NCI-H128 (cell line): ENCODE results near the gene LIG3.
"Not testable (repeated sequence)": the region's sequence is repeated elsewhere in the genome, so short reads cannot be mapped to it uniquely, and the experiment has no call there.

Source experiments
- DNase-seq: peaks from one replicate; lab custom pipeline; 2025; ENCODE audit not compliant: unreplicated experiment; lab: John Stamatoyannopoulos, UW

LIG3 gene

DNA sequence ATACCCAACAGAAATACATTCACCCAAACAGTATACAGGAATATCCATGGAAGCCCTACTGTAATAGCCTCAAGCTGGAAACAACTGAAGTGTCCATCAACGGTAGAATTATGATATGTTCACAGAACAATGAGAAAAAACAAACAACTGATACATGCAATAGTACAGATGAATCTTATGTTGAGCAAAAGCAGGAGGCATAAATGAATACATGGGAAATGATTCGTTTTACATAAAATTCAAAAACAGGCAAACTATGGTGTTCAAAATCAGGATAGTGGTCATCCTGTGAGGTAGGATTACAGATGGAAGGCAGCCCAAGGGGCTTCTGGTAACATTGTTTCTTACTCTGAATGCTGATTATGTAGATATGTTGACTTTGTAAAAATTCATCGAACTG lies 58.1 kb downstream of the LIG3 start:
- DNase-seq: no peak

- DNase-seq: no peak
Measured at GRCh38 chr17:35041390-35041789, 61.1 kb downstream of the LIG3 start.

DNA sequence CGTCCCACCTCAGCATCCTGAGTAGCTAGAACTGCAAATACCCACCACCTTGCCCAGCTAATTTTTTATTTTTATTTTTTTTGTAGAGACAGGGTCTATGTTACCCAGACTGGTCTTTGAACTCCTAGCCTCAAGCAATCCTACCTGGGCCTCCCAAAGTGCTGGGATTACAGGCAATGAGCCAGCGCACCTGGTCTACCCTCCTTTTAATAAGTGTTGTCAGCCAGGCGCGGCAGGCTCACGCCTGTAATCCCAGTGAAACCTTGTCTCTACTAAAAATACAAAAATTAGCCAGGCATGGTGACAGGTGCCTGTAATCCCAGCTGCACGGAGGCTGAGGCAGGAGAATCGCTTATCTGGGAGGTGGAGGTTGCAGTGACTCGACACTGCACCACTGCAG lies 63.9 kb downstream of the LIG3 start:
- DNase-seq: no peak

- not testable (repeated sequence) for DNase-seq
Measured at GRCh38 chr17:35045458-35045979, 65.2 kb downstream of the LIG3 start.

DNA sequence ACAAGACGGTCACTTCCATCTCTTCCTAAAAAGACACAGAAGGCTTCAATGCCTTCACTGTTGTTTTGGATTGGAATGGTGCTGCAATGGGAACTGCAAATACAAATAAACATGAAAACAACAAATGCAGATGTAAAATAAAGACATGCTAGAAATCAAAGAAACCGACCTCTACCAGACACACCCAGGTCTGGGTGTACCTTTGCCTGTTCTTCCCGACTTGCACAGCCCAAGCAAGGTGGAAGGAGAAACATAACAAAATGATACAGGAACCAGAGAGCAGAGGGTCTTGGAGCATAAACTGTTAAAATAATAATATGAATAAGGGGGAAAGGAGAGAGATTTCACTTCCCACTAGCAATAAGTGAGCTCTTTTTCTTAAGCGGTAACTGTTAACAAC lies 65.9 kb downstream of the LIG3 start:
- DNase-seq: no peak

GRCh38 chr17:35046740-35047283 lies 66.5 kb downstream of the LIG3 start:
- no peak for DNase-seq

DNA sequence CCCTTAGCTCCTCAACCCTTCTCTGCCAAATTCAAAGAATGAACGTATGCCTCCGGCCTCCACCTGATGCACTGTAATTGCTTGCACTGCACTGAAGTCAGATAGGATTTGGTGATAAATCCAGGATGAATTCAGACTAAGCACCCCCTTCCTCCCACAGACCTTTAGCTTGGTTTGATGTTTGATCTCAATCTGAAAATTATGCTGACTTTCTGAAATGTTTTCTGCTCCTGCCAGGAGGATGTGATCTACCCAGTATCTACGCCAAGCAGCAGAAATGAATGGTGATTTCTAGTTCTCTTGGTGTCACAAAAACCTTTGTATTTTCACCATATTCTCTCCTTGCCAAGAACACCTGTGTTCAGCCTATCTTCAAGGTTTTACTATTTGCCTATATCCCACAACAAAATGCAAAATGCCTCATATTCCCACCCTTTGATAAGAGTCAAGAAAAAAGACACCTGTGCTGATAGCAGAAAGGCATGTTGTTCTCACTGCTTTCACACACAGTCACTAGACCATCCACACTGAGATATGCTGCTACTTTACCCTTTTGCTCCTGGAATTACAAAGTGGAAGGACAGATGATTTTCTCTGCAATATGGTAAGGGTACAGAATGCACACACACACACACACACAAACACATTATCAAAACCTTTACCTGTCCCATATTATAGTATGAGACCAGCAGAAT lies 68.5 kb downstream of the LIG3 start:
- DNase-seq: no peak

- DNase-seq: no peak
Measured at GRCh38 chr17:35050170-35050569, 69.9 kb downstream of the LIG3 start.

GRCh38 chr17:35051183-35051578 lies 70.9 kb downstream of the LIG3 start:
- DNase-seq: no peak

DNA sequence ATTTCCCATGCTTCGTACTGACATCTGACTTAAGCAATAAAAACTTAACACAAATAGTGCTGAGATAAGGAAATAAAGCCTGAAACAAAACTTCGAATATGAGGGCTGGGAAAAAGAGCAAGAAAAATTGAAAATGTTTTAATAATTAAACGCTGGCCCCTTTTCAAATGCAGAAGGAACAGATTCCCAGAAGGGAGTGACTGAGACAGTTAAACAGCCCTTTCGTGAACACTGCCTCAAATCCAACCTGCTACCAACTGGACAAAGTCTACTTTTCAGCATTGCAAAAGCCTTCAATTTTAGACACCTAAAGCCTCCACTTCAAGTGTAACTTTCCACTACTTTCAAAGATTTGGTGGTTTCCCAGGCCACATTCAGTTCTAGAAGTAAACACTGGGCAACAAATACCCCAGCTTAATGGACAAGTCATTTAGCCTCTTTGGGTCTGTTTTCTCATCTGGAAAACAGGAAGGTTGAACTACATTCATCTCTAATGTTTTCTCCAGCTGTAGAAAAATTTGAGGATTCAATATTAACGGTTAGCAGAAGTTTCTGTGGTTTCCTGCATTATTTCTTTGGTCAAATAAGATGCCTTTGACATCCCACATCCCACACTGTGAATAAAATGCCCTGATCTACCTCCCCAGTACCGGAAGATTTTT lies 71.4 kb downstream of the LIG3 start:
- no peak for DNase-seq

GRCh38 chr17:35052241-35052610 lies 71.9 kb downstream of the LIG3 start:
- DNase-seq: no peak

DNA sequence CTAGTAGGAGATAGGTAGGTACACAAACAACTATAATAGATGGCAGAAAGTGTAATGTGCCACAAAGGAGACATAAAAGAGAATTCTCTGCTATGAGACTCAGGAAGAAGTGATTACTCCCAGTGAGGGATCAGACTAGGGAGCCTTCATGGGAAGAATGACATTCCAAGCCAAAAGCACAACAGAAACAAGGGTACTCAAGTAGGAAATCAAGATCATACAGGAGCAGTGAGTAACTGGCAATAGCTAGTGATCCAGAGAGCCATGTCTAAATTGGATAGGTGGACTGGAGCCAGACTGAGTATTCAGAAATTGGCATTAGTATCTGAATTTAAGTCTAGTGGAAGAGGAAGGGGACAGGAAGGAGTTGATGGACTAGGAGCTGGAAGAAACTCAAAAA lies 72.5 kb downstream of the LIG3 start:
- DNase-seq: no peak

- DNase-seq: no peak
Measured at GRCh38 chr17:35053204-35053603, 72.9 kb downstream of the LIG3 start.

GRCh38 chr17:35056013-35056412 lies 75.7 kb downstream of the LIG3 start:
- no peak for DNase-seq

- no peak for DNase-seq
Measured at GRCh38 chr17:35057332-35057915, 77.1 kb downstream of the LIG3 start.
